HepG2 (cell line): ENCODE results near the gene TMEM97. TPM values are rescaled to one million over a fixed set of nuclear protein-coding genes. Genes with fewer than 3 reads are reported as not detected.

Experiments used
- ATAC-seq: fragments of 200-7000 bp; cut with Tn5 transposase; 3 replicates; pipeline ENCODE4 v1.9.1; 2020; ENCODE audit warnings: mild to moderate bottlenecking, moderate library complexity
- BruUV-seq: library from RNA; stranded (reverse); fragments of 400-500 nt; replicated peaks from 2 replicates; lab custom pipeline; 2021; lab: Mats Ljungman, UMichigan
- CTCF ChIA-PET: fragments of 300-600 bp; formaldehyde crosslinking; extraction: SDS; loops from one replicate; lab custom pipeline; 2021; ENCODE audit warnings: low total read pairs, inconsistent platforms, low intra/inter-chr PET ratio; lab: Yijun Ruan, JAX
- POLR2A ChIA-PET: fragments of 350-600 bp; sonication (Branson Sonifier 250); formaldehyde crosslinking; loops from one replicate; lab custom pipeline; 2020; ENCODE audit warnings: antibody characterized with exemption, inconsistent platforms; lab: Yijun Ruan, JAX
- DNase-seq: peaks from one replicate; pipeline ENCODE4 v3.0.0-alpha.2; 2015; ENCODE audit warnings: low spot score
- FAIRE-seq: peaks from 3 replicates; lab custom pipeline; 2011; peaks lifted over from hg19 to GRCh38; lab: Jason Lieb, UNC
- H2AFZ ChIP-seq: one replicate; pipeline ENCODE4 v1.6.1; 2011; ENCODE audit warnings: low read length, inconsistent platforms
- H3K27ac ChIP-seq: fragments of 300-600 bp; 3 replicates; pipeline ENCODE4 v1.8.0; 2011; ENCODE audit warnings: mixed run types, mild to moderate bottlenecking, mixed read lengths, low read length, inconsistent platforms; ENCODE audit not compliant: insufficient read depth; ENCODE audit errors: extremely low read length
- H3K27me3 ChIP-seq, 2 experiments: fragments of 200-600 bp in 1 of 2; 2 replicates in 1 of 2; 3 replicates in 1 of 2; pipeline versions ENCODE4 v1.6.0 to v1.8.0; 2011; ENCODE audit warnings: low read length in 2 of 2, mild to moderate bottlenecking in 2 of 2, moderate library complexity in 2 of 2, inconsistent platforms in 1 of 2; ENCODE audit not compliant: insufficient read depth in 2 of 2, control insufficient read depth in 1 of 2
- H3K36me3 ChIP-seq, 2 experiments: fragments of 200-600 bp in 1 of 2; replicated peaks in 1 of 2; 2 replicates in 1 of 2; 3 replicates in 1 of 2; pipeline versions ENCODE4 v1.5.1 to v1.8.0; 2011; ENCODE audit warnings: low read length in 2 of 2, inconsistent platforms in 1 of 2; ENCODE audit not compliant: insufficient read depth in 2 of 2, control insufficient read depth in 1 of 2
- H3K4me1 ChIP-seq: 2 replicates; pipeline ENCODE4 v1.5.1; 2012; ENCODE audit warnings: low read length, inconsistent platforms; ENCODE audit not compliant: insufficient read depth
- H3K4me2 ChIP-seq: 2 replicates; pipeline ENCODE4 v1.6.0; 2011; ENCODE audit warnings: low read depth, low read length, inconsistent platforms
- H3K4me3 ChIP-seq, 3 experiments: fragments of 200-600 bp in 1 of 3; sonication (generic), shearing (Covaris generic) in 1 of 3; replicated peaks in 1 of 3; 2 replicates each; pipeline ENCODE4 v1.5.1; 2011 to 2016; ENCODE audit warnings: low read length in 3 of 3, inconsistent platforms in 2 of 3, low read depth in 2 of 3, mild to moderate bottlenecking in 2 of 3, control low read depth in 1 of 3, mixed read lengths in 1 of 3; ENCODE audit not compliant: insufficient read depth in 1 of 3
- H3K79me2 ChIP-seq: one replicate; pipeline ENCODE4 v1.6.1; 2011; ENCODE audit warnings: low read length, inconsistent platforms; ENCODE audit not compliant: insufficient read depth
- H3K9ac ChIP-seq: 2 replicates; pipeline ENCODE4 v1.6.0; 2011; ENCODE audit warnings: mild to moderate bottlenecking, low read depth, low read length, inconsistent platforms; ENCODE audit not compliant: insufficient read depth
- H3K9me3 ChIP-seq: 2 replicates; pipeline ENCODE4 v1.5.1; 2012; ENCODE audit warnings: mild to moderate bottlenecking, low read length
- H4K20me1 ChIP-seq: 2 replicates; pipeline ENCODE4 v1.6.0; 2011; ENCODE audit warnings: inconsistent platforms, mild to moderate bottlenecking, low read length, moderate library complexity; ENCODE audit not compliant: insufficient read depth
- FIP1L1 ChIP-seq: fragments of 200-400 bp; formaldehyde crosslinking; IDR thresholded peaks from 2 replicates; pipeline ENCODE4 v1.6.1; 2018; ENCODE audit warnings: low read depth, mild to moderate bottlenecking, low read length, moderate library complexity, borderline replicate concordance; ENCODE audit not compliant: insufficient read depth
- GTF3A ChIP-seq: sonication (generic); formaldehyde crosslinking; conservative IDR thresholded peaks from 2 replicates; pipeline ENCODE4 v1.4.0; 2020; ENCODE audit warnings: mild to moderate bottlenecking, missing genetic modification reagents
- HHEX ChIP-seq: IDR thresholded peaks from 2 replicates; pipeline ENCODE4 v1.6.1; 2016; ENCODE audit warnings: control low read depth
- NR2F1 ChIP-seq, 2 experiments: fragments of 450-650 bp in 1 of 2; formaldehyde crosslinking in 1 of 2; IDR thresholded peaks; 2 replicates each; pipeline versions ENCODE4 v1.5.0 to v1.6.1; 2016 to 2020; ENCODE audit warnings: mild to moderate bottlenecking in 1 of 2, missing compliant biosample characterization in 1 of 2, missing genetic modification reagents in 1 of 2, moderate library complexity in 1 of 2
- SMYD3 ChIP-seq: sonication (generic); formaldehyde crosslinking; IDR thresholded peaks from 2 replicates; pipeline ENCODE4 v1.8.1; 2023; ENCODE audit warnings: mild to moderate bottlenecking, missing genetic modification reagents
- STAT6 ChIP-seq: sonication (generic); formaldehyde crosslinking; IDR thresholded peaks from 2 replicates; pipeline ENCODE4 v1.4.0; 2020; ENCODE audit warnings: missing genetic modification reagents, mild to moderate bottlenecking, borderline replicate concordance
- THAP11 ChIP-seq: IDR thresholded peaks from 2 replicates; pipeline ENCODE4 v1.6.1; 2016; ENCODE audit warnings: missing biosample characterization, missing genetic modification reagents
- ZNF263 ChIP-seq: sonication (generic); formaldehyde crosslinking; IDR thresholded peaks from 2 replicates; pipeline ENCODE4 v1.4.0; 2020; ENCODE audit warnings: missing genetic modification reagents
- ZNF30 ChIP-seq: sonication (generic); formaldehyde crosslinking; IDR thresholded peaks from 2 replicates; pipeline ENCODE4 v1.5.0; 2020; ENCODE audit warnings: mild to moderate bottlenecking, missing genetic modification reagents
- ZNF441 ChIP-seq: sonication (generic); formaldehyde crosslinking; IDR thresholded peaks from 2 replicates; pipeline ENCODE4 v1.7.0; 2021; ENCODE audit warnings: missing genetic modification reagents, borderline replicate concordance
- ZNF484 ChIP-seq: sonication (generic); formaldehyde crosslinking; IDR thresholded peaks from 2 replicates; pipeline ENCODE4 v1.5.1; 2020; ENCODE audit warnings: mild to moderate bottlenecking, low read depth, missing genetic modification reagents, borderline replicate concordance
- ZNF543 ChIP-seq: sonication (generic); formaldehyde crosslinking; IDR thresholded peaks from 2 replicates; pipeline ENCODE4 v1.4.0; 2020; ENCODE audit warnings: mild to moderate bottlenecking, missing genetic modification reagents
- ZNF589 ChIP-seq: sonication (generic); formaldehyde crosslinking; conservative IDR thresholded peaks from 2 replicates; pipeline ENCODE4 v1.8.0; 2022; ENCODE audit warnings: mild to moderate bottlenecking, moderate library complexity, missing genetic modification reagents
- ZNF839 ChIP-seq: sonication (generic); formaldehyde crosslinking; IDR thresholded peaks from 2 replicates; pipeline ENCODE4 v1.4.0; 2020; ENCODE audit warnings: missing genetic modification reagents, mild to moderate bottlenecking, borderline replicate concordance
- WGBS: methylation state at CpG from one replicate; pipeline ENCODE4 v1.1.6; 2017; ENCODE audit warnings: low lambda C conversion rate; 5-methylcytosine and 5-hydroxymethylcytosine counted together
- in situ Hi-C: cut with HindIII; loops from 2 replicates; pipeline ENCODE4 v1.10.0; 2017; ENCODE audit warnings: low pct_unique_long_range_greater_than_20kb; ENCODE audit not compliant: extremely low pct_ligation_motif_present
- intact Hi-C: fragments of 100-400 bp; cut with micrococcal nuclease; formaldehyde crosslinking; loops from one replicate; pipeline ENCODE4 v1.10.0; 2022; ENCODE audit not compliant: unreplicated experiment
- polyA plus RNA-seq, 8 experiments: library from polyadenylated mRNA; depleted of rRNA in 3 of 8; stranded (reverse) in 7 of 8; unstranded in 1 of 8; fragments of >200 nt; fragmentation: Illumina TruSeq in 4 of 8; extraction: Trizol in 4 of 8; gene quantifications; 2 replicates each; pipeline versions ENCODE4 v1.2.1 to v1.2.3, GENCODE V29; 2011 to 2016; ENCODE audit warnings: low read depth in 4 of 8, missing spikeins in 1 of 8, mixed read lengths in 1 of 8; ENCODE audit not compliant: insufficient read depth in 1 of 8
- total RNA-seq, 5 experiments: library from RNA; depleted of rRNA; stranded (reverse); fragments of >200 nt; fragmentation: Illumina TruSeq; extraction: Trizol; gene quantifications; 2 replicates each; pipeline ENCODE4 v1.2.3, GENCODE V29; 2016; ENCODE audit warnings: low read depth in 1 of 5
- TF ChIP-seq, protein P1 (sequence below): IDR thresholded peaks from 2 replicates; pipeline ENCODE4 v1.6.1; 2016; ENCODE audit warnings: low read depth, control low read depth
- TF ChIP-seq, protein P2 (sequence below): sonication (generic); formaldehyde crosslinking; IDR thresholded peaks from 2 replicates; pipeline ENCODE4 v1.5.0; 2020; ENCODE audit warnings: missing genetic modification reagents, mild to moderate bottlenecking, borderline replicate concordance
- TF ChIP-seq, protein P3 (sequence below): sonication (generic); formaldehyde crosslinking; IDR thresholded peaks from 2 replicates; pipeline ENCODE4 v1.4.0; 2020; ENCODE audit warnings: mild to moderate bottlenecking, low read depth, missing genetic modification reagents

The TMEM97 gene
- total and polyA plus RNA-seq, 2 of the 13 experiments (the other 11 are each of a cell fraction or from before 2014, with no cell fraction given): 69.6 to 137 TPM

GRCh38 chr17:28370035-28370743, 51.2 kb downstream of the TMEM97 start, which contains the start of gene VTN:
Gene VTN, minus strand, starts transcription at chr17:28370307. Its CDS starts 104 bp downstream, at chr17:28370203.
- Histone ChIP-seq H3K36me3 (no peaks in the 10 kb centered on the region; a peak in 1 of 5 replicates), H3K9me3 (no peaks in the 10 kb centered on the region), H3K9ac (peak within 1 kb of the TSS; percentile 74), H3K27ac (peak within 1 kb of the TSS; percentile 92), H3K4me1 (peaks cover 52% of the 10 kb centered on the region), H3K4me3 (peak within 1 kb of the TSS; percentile 49 to 77 (median 51)), H3K27me3 (no peaks in the 10 kb centered on the region), H2AFZ (no peak within 1 kb of the TSS), H3K4me2 (peak within 1 kb of the TSS; percentile 96), H3K79me2 (peaks cover 7% of the 10 kb centered on the region), H4K20me1 (no peaks in the 10 kb centered on the region)
- intact Hi-C loops (loop anchor here (1.0 to 2.0 kb wide), 2 partner anchors 35 to 47 kb away; partner anchors contain the start of genes IFT20 and TNFAIP1), in situ Hi-C loops (no loop called here)
- ATAC-seq (peak; percentile 78), DNase-seq (peak; percentile 98), FAIRE-seq (peak; percentile 99)
- ChIA-PET CTCF (no interaction called here), POLR2A (interaction anchor here (0.7 to 8.3 kb wide), 20 partner anchors 9 to 350 kb away, joined by 3 to 183 read pairs (median 6); partner anchors contain the start of genes IFT20, POLDIP2, RPL23A and SLC46A1)
- no TSS peak for BruUV-seq
- WGBS: 3% methylated on average over 8 of the region's 8 CpGs
- 0 out of 2 replicates have a peak, but pooled peaks have one; percentile 75 for TF ChIP-seq GTF3A
- TF ChIP-seq NR2F1 (CRISPR knock-in tag; IDR thresholded peaks at IDR 0.05): peak; percentile 97 to 98
- peak; percentile 83 for TF ChIP-seq ZNF263 (CRISPR knock-in tag)
- TF ChIP-seq ZNF839: no peak
- TF ChIP-seq SMYD3 (CRISPR knock-in tag): no peak
- TF ChIP-seq, protein P1, sequence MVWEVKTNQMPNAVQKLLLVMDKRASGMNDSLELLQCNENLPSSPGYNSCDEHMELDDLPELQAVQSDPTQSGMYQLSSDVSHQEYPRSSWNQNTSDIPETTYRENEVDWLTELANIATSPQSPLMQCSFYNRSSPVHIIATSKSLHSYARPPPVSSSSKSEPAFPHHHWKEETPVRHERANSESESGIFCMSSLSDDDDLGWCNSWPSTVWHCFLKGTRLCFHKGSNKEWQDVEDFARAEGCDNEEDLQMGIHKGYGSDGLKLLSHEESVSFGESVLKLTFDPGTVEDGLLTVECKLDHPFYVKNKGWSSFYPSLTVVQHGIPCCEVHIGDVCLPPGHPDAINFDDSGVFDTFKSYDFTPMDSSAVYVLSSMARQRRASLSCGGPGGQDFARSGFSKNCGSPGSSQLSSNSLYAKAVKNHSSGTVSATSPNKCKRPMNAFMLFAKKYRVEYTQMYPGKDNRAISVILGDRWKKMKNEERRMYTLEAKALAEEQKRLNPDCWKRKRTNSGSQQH: peak; percentile 53; the same call in 1 of the 2 replicates
- TF ChIP-seq ZNF543 (CRISPR knock-in tag): no peak
- no peak for TF ChIP-seq FIP1L1
- TF ChIP-seq THAP11: peak; percentile 81
- TF ChIP-seq ZNF441 (CRISPR knock-in tag): no peak; the same call in 1 of the 2 replicates
- 0 out of 2 replicates have a peak, but pooled peaks have one; percentile 76 for TF ChIP-seq STAT6 (CRISPR knock-in tag)
- TF ChIP-seq, protein P2, sequence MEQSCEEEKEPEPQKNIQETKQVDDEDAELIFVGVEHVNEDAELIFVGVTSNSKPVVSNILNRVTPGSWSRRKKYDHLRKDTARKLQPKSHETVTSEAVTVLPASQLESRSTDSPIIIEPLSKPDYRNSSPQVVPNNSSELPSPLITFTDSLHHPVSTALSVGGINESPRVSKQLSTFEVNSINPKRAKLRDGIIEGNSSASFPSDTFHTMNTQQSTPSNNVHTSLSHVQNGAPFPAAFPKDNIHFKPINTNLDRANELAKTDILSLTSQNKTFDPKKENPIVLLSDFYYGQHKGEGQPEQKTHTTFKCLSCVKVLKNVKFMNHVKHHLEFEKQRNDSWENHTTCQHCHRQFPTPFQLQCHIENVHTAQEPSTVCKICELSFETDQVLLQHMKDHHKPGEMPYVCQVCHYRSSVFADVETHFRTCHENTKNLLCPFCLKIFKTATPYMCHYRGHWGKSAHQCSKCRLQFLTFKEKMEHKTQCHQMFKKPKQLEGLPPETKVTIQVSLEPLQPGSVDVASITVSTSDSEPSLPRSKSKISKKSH (CRISPR knock-in tag): no peak; the same call in 1 of the 2 replicates
- peak; percentile 52; the same call in 1 of the 2 replicates for TF ChIP-seq ZNF589 (CRISPR knock-in tag)
- TF ChIP-seq, protein P3, sequence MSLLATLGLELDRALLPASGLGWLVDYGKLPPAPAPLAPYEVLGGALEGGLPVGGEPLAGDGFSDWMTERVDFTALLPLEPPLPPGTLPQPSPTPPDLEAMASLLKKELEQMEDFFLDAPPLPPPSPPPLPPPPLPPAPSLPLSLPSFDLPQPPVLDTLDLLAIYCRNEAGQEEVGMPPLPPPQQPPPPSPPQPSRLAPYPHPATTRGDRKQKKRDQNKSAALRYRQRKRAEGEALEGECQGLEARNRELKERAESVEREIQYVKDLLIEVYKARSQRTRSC (CRISPR knock-in tag): no peak
- TF ChIP-seq ZNF484 (CRISPR knock-in tag): no peak
- TF ChIP-seq HHEX: peak; percentile 74
- TF ChIP-seq ZNF30 (CRISPR knock-in tag): no peak
